Measurements from ENCODE around the gene WASHC3. TPM values are rescaled to one million over a fixed set of nuclear protein-coding genes. Genes with fewer than 3 reads are reported as not detected.

Gene WASHC3
- polyA plus RNA-seq, 1 experiment = 34.5 TPM

GRCh38 chr12:101997102-101997501 is 64.7 kb downstream of the WASHC3 start:
- CTCF ChIA-PET = interaction anchor here (0.8 to 1.2 kb wide), 2 partner anchors 13 to 16 kb away, joined by 3 read pairs; no protein-coding TSS in a partner anchor
- no peak overlapping the region for H3K4me3 ChIP-seq (ENCODE audit: low read depth, low read length)
- POLR2A ChIA-PET = no interaction called here
- no peak for TF ChIP-seq CTCF (IDR thresholded peaks at IDR 0.05; ENCODE audit: insufficient read depth, low read depth, low read length)
- H3K36me3 ChIP-seq (ENCODE audit: control insufficient read depth, insufficient read depth, low read length) = no peaks in the 10 kb centered on the region
- no peaks in the 10 kb centered on the region for H3K27me3 ChIP-seq (ENCODE audit: control insufficient read depth, insufficient read depth, low read length)
- no peak for DNase-seq (ENCODE audit: low read depth)

- no peak for TF ChIP-seq CTCF (IDR thresholded peaks at IDR 0.05; ENCODE audit: insufficient read depth, low read depth, low read length)
- no peaks in the 10 kb centered on the region for H3K27me3 ChIP-seq (ENCODE audit: control insufficient read depth, insufficient read depth, low read length)
- CTCF ChIA-PET = no interaction called here
- no peaks in the 10 kb centered on the region for H3K36me3 ChIP-seq (ENCODE audit: control insufficient read depth, insufficient read depth, low read length)
- DNase-seq (ENCODE audit: low read depth) = no peak
- no peak overlapping the region for H3K4me3 ChIP-seq (ENCODE audit: low read depth, low read length)
- POLR2A ChIA-PET = no interaction called here
Measured at GRCh38 chr12:101995684-101996083, 66.1 kb downstream of the WASHC3 start.

- TF ChIP-seq CTCF (IDR thresholded peaks at IDR 0.05; ENCODE audit: insufficient read depth, low read depth, low read length) = no peak
- CTCF ChIA-PET = no interaction called here
- Histone ChIP-seq H3K27me3 (ENCODE audit: control insufficient read depth, insufficient read depth, low read length) (no peaks in the 10 kb centered on the region), H3K36me3 (ENCODE audit: control insufficient read depth, insufficient read depth, low read length) (no peaks in the 10 kb centered on the region), H3K4me3 (ENCODE audit: low read depth, low read length) (no peak overlapping the region)
- DNase-seq (ENCODE audit: low read depth) = no peak
- POLR2A ChIA-PET = no interaction called here
Measured at GRCh38 chr12:101992091-101992490, 69.7 kb downstream of the WASHC3 start.

GRCh38 chr12:101982307-101982706 is 79.5 kb downstream of the WASHC3 start:
- ChIA-PET POLR2A (no interaction called here), CTCF (no interaction called here)
- TF ChIP-seq CTCF (IDR thresholded peaks at IDR 0.05; ENCODE audit: insufficient read depth, low read depth, low read length) = no peak
- Histone ChIP-seq H3K4me3 (ENCODE audit: low read depth, low read length) (no peak overlapping the region), H3K27me3 (ENCODE audit: control insufficient read depth, insufficient read depth, low read length) (no peaks in the 10 kb centered on the region), H3K36me3 (ENCODE audit: control insufficient read depth, insufficient read depth, low read length) (no peaks in the 10 kb centered on the region)
- no peak for DNase-seq (ENCODE audit: low read depth)

GRCh38 chr12:101981868-101982267 is 79.9 kb downstream of the WASHC3 start:
- no peaks in the 10 kb centered on the region for H3K36me3 ChIP-seq (ENCODE audit: control insufficient read depth, insufficient read depth, low read length)
- CTCF ChIA-PET = no interaction called here
- no peak for DNase-seq (ENCODE audit: low read depth)
- no peaks in the 10 kb centered on the region for H3K27me3 ChIP-seq (ENCODE audit: control insufficient read depth, insufficient read depth, low read length)
- H3K4me3 ChIP-seq (ENCODE audit: low read depth, low read length) = no peak overlapping the region
- no peak for TF ChIP-seq CTCF (IDR thresholded peaks at IDR 0.05; ENCODE audit: insufficient read depth, low read depth, low read length)
- POLR2A ChIA-PET = no interaction called here
